ENCODE measurements around the gene PTCH1. TPM values are rescaled to one million over a fixed set of nuclear protein-coding genes. Genes with fewer than 3 reads are reported as not detected.
A peak's percentile ranks its signal among the peaks of the same experiment; 100 is the strongest.

Gene PTCH1
- total RNA-seq, 2 experiments from 2014 or later, result 7.1 to 8.9 TPM

- Mint-ChIP-seq H3K27me3 (peaks cover 38% of the 10 kb centered on the region), H3K4me3 (no peak overlapping the region), H3K36me3 (ENCODE audit: low read depth) (no peaks in the 10 kb centered on the region), H3K27ac (no peak overlapping the region), H3K9me3 (no peaks in the 10 kb centered on the region), H3K4me1 (no peaks in the 10 kb centered on the region)
- DNase-seq, result no peak
- CTCF ChIA-PET, result no interaction called here
- POLR2A ChIA-PET, result no interaction called here
Measured at GRCh38 chr9:95522871-95523370, 6.2 kb upstream of the PTCH1 start.

GRCh38 chr9:95521699-95522098 is 4.9 kb upstream of the PTCH1 start:
- H3K36me3 Mint-ChIP-seq (ENCODE audit: low read depth), result no peaks in the 10 kb centered on the region
- DNase-seq, result no peak
- H3K27me3 Mint-ChIP-seq, result peaks cover 41% of the 10 kb centered on the region
- ChIA-PET CTCF (no interaction called here), POLR2A (interaction anchor here (0.7 kb wide), 1 partner anchor 11 kb away, joined by 3 read pairs; no protein-coding TSS in a partner anchor)
- H3K9me3 Mint-ChIP-seq, result no peaks in the 10 kb centered on the region
- H3K4me1 Mint-ChIP-seq, result peaks cover under 1% of the 10 kb centered on the region
- no peak overlapping the region for H3K27ac Mint-ChIP-seq
- H3K4me3 Mint-ChIP-seq, result no peak overlapping the region

GRCh38 chr9:95517559-95518425 is 1.0 kb upstream of the PTCH1 start:
- DNase-seq, result no peak
- Mint-ChIP-seq H3K4me3 (no peak overlapping the region), H3K27me3 (peaks cover 69% of the 10 kb centered on the region), H3K9me3 (no peaks in the 10 kb centered on the region), H3K27ac (no peak overlapping the region), H3K36me3 (ENCODE audit: low read depth) (peaks cover 2% of the 10 kb centered on the region), H3K4me1 (peaks cover 8% of the 10 kb centered on the region)
- ChIA-PET POLR2A (no interaction called here), CTCF (no interaction called here)

DNA sequence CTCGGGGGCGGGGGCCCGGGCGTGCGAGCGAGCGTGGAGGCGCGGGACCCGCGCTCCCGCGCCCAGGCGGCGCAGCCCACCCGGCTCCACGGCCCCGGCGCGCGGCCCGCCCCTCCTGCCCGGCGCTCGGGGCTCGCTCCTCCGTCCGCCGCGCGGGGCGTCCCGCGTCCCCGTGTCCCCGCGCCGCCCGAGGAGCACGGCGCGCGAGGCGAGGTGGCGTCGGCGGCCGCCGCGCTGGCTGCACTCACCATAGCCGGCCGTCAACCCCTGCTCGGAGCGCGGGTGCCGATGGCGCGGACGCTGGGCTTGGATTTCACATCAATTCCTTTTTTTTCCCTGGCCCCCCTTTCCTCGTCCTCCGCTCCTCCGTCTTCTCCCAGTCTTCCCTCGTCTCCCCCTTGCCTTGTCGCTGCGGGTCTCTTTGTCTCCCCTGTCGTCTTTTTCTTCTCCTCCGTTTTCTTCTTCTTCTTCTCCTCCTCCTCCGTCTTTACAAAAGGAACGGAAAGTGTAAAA is 494 bp downstream of the PTCH1 start:
- ChIA-PET POLR2A (no interaction called here), CTCF (interaction anchor here (0.8 to 1.0 kb wide), 2 partner anchors 10 to 702 kb away, joined by 3 read pairs; no protein-coding TSS in a partner anchor)
- Mint-ChIP-seq H3K27ac (peak overlapping the region; percentile 85), H3K9me3 (no peaks in the 10 kb centered on the region), H3K4me1 (peaks cover 16% of the 10 kb centered on the region), H3K36me3 (ENCODE audit: low read depth) (peaks cover 5% of the 10 kb centered on the region), H3K27me3 (peaks cover 78% of the 10 kb centered on the region), H3K4me3 (peak overlapping the region; percentile 90)
- no peak for DNase-seq

DNA sequence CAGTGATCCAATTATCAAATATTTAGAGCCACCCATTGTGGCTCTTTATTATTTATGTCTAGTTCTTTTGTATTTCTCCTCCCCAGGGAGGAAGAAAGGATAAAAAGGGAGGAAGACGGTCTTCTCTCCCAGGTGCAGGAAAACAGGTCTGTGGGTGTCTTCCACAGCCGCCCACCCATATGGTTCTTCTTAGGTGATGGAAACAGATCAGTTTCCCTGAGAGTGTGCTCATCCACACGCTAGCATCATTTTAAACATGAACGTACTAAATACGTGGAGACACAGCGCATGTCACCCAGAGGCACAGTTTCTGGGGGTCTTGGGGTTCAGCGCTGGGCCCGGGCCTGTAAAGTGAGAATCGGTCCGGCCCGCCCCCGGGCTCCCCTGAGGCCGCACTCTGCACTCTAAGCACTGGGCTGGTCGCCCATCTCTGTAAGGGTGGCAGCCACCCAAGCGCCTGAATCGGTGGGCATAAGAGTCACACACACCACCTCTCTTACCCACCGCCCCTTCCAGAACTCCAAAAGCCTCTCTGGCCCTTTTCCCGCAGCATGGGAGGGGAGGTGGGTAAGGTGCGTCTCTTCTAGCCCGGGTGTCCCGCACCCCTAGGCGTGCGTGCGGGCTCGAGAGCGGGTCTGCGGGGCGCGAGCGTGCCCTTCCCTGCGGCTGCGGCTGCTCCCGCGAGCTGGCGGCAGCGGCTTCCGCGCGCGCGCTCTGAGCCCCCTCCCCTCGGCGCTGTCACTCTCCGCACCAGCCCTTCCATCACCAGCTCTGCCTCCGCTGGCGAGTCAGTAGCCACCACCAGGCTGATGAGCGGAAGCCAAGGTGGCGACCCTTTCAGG is 1.3 kb downstream of the PTCH1 start:
- Mint-ChIP-seq H3K9me3 (no peaks in the 10 kb centered on the region), H3K4me3 (peak overlapping the region; percentile 25), H3K27me3 (peaks cover 70% of the 10 kb centered on the region), H3K27ac (no peak overlapping the region), H3K36me3 (ENCODE audit: low read depth) (peaks cover 5% of the 10 kb centered on the region), H3K4me1 (peaks cover 18% of the 10 kb centered on the region)
- DNase-seq, result peak; percentile 30
- ChIA-PET CTCF (interaction anchor here (0.8 to 1.0 kb wide), 2 partner anchors 11 to 702 kb away, joined by 3 read pairs; no protein-coding TSS in a partner anchor), POLR2A (no interaction called here)

DNA sequence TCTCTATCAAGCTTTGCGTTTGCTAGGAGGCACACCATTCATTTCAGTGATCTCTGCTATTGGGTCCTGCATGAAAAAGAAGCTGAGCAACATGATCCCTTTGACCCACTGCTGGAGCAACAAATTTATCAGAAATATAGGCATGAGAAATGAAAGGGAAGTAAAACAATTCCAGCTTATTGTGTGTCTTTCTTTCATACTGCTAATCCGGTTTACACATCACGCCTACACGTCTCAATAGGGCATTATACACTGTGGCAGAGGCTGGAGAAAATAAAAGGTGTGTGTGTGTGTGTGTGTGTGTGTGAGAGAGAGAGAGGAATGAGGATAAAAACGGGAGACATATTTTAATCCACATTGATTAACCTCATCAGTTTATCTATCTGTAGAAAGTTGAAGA is 2.4 kb downstream of the PTCH1 start:
- Mint-ChIP-seq H3K36me3 (ENCODE audit: low read depth) (peaks cover 5% of the 10 kb centered on the region), H3K27me3 (peaks cover 70% of the 10 kb centered on the region), H3K9me3 (no peaks in the 10 kb centered on the region), H3K27ac (peak overlapping the region; percentile 22), H3K4me1 (peaks cover 26% of the 10 kb centered on the region), H3K4me3 (no peak overlapping the region)
- ChIA-PET POLR2A (no interaction called here), CTCF (interaction anchor here (1.0 kb wide), 1 partner anchor 507 kb away, joined by 4 read pairs; no protein-coding TSS in a partner anchor)
- DNase-seq, result no peak

DNA sequence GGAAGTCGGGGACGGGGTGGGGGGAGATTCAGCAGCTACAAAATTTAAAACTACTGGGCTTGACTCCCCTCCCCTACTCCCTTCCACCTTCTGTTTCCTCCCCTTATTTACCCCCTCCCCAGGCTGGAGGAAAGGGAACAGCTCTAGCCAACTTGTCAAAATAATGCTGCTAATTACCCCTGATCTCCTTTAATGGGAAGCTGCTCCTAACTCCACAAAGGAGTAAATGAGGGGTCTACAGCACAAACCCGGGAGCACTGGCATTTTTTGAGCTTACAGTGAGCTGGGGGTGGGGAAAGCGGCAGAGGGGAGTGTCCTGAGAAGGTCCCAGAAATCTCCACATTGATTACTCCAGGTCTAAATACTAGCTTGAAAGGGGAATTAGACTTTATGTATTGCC is 3.1 kb downstream of the PTCH1 start:
- ChIA-PET POLR2A (no interaction called here), CTCF (no interaction called here)
- H3K27me3 Mint-ChIP-seq, result peaks cover 69% of the 10 kb centered on the region
- DNase-seq, result no peak
- H3K9me3 Mint-ChIP-seq, result no peaks in the 10 kb centered on the region
- peaks cover 5% of the 10 kb centered on the region for H3K36me3 Mint-ChIP-seq (ENCODE audit: low read depth)
- peaks cover 30% of the 10 kb centered on the region for H3K4me1 Mint-ChIP-seq
- H3K4me3 Mint-ChIP-seq, result no peak overlapping the region
- no peak overlapping the region for H3K27ac Mint-ChIP-seq

- Mint-ChIP-seq H3K4me1 (peaks cover 33% of the 10 kb centered on the region), H3K27me3 (peaks cover 68% of the 10 kb centered on the region), H3K4me3 (peak overlapping the region; percentile 11), H3K27ac (no peak overlapping the region), H3K9me3 (no peaks in the 10 kb centered on the region), H3K36me3 (ENCODE audit: low read depth) (peaks cover 6% of the 10 kb centered on the region)
- ChIA-PET POLR2A (no interaction called here), CTCF (no interaction called here)
- DNase-seq, result no peak
Measured at GRCh38 chr9:95512709-95513095, 4.1 kb downstream of the PTCH1 start.

GRCh38 chr9:95511952-95512708 is 4.6 kb downstream of the PTCH1 start:
- POLR2A ChIA-PET, result interaction anchor here (0.6 kb wide), 1 partner anchor 246 kb away, joined by 4 read pairs; no protein-coding TSS in a partner anchor
- CTCF ChIA-PET, result interaction anchor here (0.8 kb wide), 1 partner anchor 654 kb away, joined by 3 read pairs; no protein-coding TSS in a partner anchor
- no peak for DNase-seq
- Mint-ChIP-seq H3K4me3 (peak overlapping the region; percentile 80), H3K36me3 (ENCODE audit: low read depth) (peaks cover 6% of the 10 kb centered on the region), H3K27ac (no peak overlapping the region), H3K9me3 (no peaks in the 10 kb centered on the region), H3K4me1 (peaks cover 37% of the 10 kb centered on the region), H3K27me3 (peaks cover 68% of the 10 kb centered on the region)

DNA sequence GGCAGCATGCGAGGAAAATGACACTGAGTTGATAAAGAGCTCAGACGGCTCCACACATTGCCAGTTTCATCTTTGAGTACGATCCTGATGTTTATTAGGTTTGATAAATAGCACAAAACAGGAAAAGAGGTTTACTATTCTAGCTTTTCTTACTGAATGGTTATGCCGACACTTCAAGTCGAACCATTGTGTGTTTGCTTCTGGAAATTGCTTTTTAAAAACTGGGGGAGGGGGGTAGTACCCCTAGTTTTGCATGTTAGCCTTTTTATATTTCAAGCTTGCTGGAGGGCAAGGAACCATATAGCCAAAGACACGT is 5.2 kb downstream of the PTCH1 start:
- Mint-ChIP-seq H3K9me3 (no peaks in the 10 kb centered on the region), H3K4me1 (peaks cover 38% of the 10 kb centered on the region), H3K27me3 (peaks cover 69% of the 10 kb centered on the region), H3K4me3 (peak overlapping the region; percentile 80), H3K36me3 (ENCODE audit: low read depth) (peaks cover 6% of the 10 kb centered on the region), H3K27ac (peak overlapping the region; percentile 87)
- ChIA-PET POLR2A (interaction anchor here (0.6 kb wide), 1 partner anchor 245 kb away, joined by 4 read pairs; no protein-coding TSS in a partner anchor), CTCF (interaction anchor here (0.8 kb wide), 1 partner anchor 653 kb away, joined by 3 read pairs; no protein-coding TSS in a partner anchor)
- no peak for DNase-seq

GRCh38 chr9:95510709-95511615 is 5.8 kb downstream of the PTCH1 start:
- H3K27ac Mint-ChIP-seq, result peak overlapping the region; percentile 87
- H3K27me3 Mint-ChIP-seq, result peaks cover 70% of the 10 kb centered on the region
- H3K4me3 Mint-ChIP-seq, result peak overlapping the region; percentile 80
- H3K4me1 Mint-ChIP-seq, result peaks cover 37% of the 10 kb centered on the region
- peaks cover 4% of the 10 kb centered on the region for H3K36me3 Mint-ChIP-seq (ENCODE audit: low read depth)
- POLR2A ChIA-PET, result interaction anchor here (0.6 to 0.7 kb wide), 3 partner anchors 10 to 908 kb away, joined by 3 to 4 read pairs (median 3); no protein-coding TSS in a partner anchor
- H3K9me3 Mint-ChIP-seq, result no peaks in the 10 kb centered on the region
- DNase-seq, result peak; percentile 80
- CTCF ChIA-PET, result interaction anchor here (0.7 kb wide), 1 partner anchor 10 kb away, joined by 3 read pairs; no protein-coding TSS in a partner anchor

Measured in activated CD4-positive, alpha-beta T cell treated with anti-CD3 and anti-CD28 coated beads, Interleukin-2, amount 10 ng/mL, durations not matched to agents 7 days and 5 days (primary cell).